Stimulated activated CD8-positive, alpha-beta memory T cell treated with anti-CD3 and anti-CD28 coated beads, Interleukin-7, amount 100 ng/mL, for 4 hours (primary cell): ENCODE results near the gene IER2.
A peak's percentile ranks its signal among the peaks of the same experiment; 100 is the strongest.

Experiments used
- DNase-seq, 2 donors: peaks; one replicate each; pipeline ENCODE4 v3.0.0-alpha.2; 2020; ENCODE audit warnings: low read depth in 2 of 2

IER2 gene

GRCh38 chr19:13118424-13119193, 31.6 kb upstream of the IER2 start:
- peak in 1 of 2 donors; percentile 54 for DNase-seq

GRCh38 chr19:13119627-13120026, 30.6 kb upstream of the IER2 start:
- no peak for DNase-seq

- no peak for DNase-seq
These were observed 30.2 kb upstream of the IER2 start for GRCh38 chr19:13120031-13120430.

GRCh38 chr19:13120817-13121216, 29.4 kb upstream of the IER2 start:
- DNase-seq: no peak

- peak in 1 of 2 donors; percentile 29 for DNase-seq
These were observed 28.5 kb upstream of the IER2 start for GRCh38 chr19:13121551-13122274.

GRCh38 chr19:13122275-13122878, 27.8 kb upstream of the IER2 start:
- peak in 1 of 2 donors; percentile 32 for DNase-seq

- DNase-seq: no peak
These were observed 26.9 kb upstream of the IER2 start for GRCh38 chr19:13122980-13123957.

- no peak for DNase-seq
These were observed 23.2 kb upstream of the IER2 start for GRCh38 chr19:13127051-13127450.

GRCh38 chr19:13127811-13128575, 22.2 kb upstream of the IER2 start:
- DNase-seq: no peak

- DNase-seq: no peak
These were observed 21.6 kb upstream of the IER2 start for GRCh38 chr19:13128583-13128982.

GRCh38 chr19:13129384-13129783, 20.8 kb upstream of the IER2 start:
- DNase-seq: no peak

- no peak for DNase-seq
These were observed 19.2 kb upstream of the IER2 start for GRCh38 chr19:13130886-13131490.

- peak; percentile 54 to 64 for DNase-seq
These were observed 17.6 kb upstream of the IER2 start for GRCh38 chr19:13132471-13133180.

- no peak for DNase-seq
These were observed 16.9 kb upstream of the IER2 start for GRCh38 chr19:13133241-13133870.

GRCh38 chr19:13134626-13135025, 15.6 kb upstream of the IER2 start:
- DNase-seq: no peak

GRCh38 chr19:13135068-13136062, 14.8 kb upstream of the IER2 start:
- no peak for DNase-seq

- DNase-seq: no peak
These were observed 12.9 kb upstream of the IER2 start for GRCh38 chr19:13137290-13137794.
